ENCODE data around the gene SHISA9.

The SHISA9 gene

GRCh38 chr16:12965274-12965804 is 63.9 kb downstream of the SHISA9 start:
- H3K9ac ChIP-seq (ENCODE audit: low read depth, low read length, poor library complexity, severe bottlenecking), result no peak overlapping the region
- no peak overlapping the region for H3K4me2 ChIP-seq (ENCODE audit: low read depth, low read length, poor library complexity, severe bottlenecking)
- H3K9me3 ChIP-seq (ENCODE audit: insufficient read depth, low read depth, low read length), result no peaks in the 10 kb centered on the region
- H3K4me3 ChIP-seq (ENCODE audit: low read length, poor library complexity, severe bottlenecking), result no peak overlapping the region
- no peaks in the 10 kb centered on the region for H3K27me3 ChIP-seq (ENCODE audit: insufficient read depth, low read length, poor library complexity, severe bottlenecking)
- H3K9me2 ChIP-seq (replicated peaks; ENCODE audit: low read depth, low read length), result no peaks in the 10 kb centered on the region
- TF ChIP-seq EZH2phosphoT487 (IDR thresholded peaks at IDR 0.05; ENCODE audit: borderline replicate concordance), result no peak
- TF ChIP-seq, protein P1, sequence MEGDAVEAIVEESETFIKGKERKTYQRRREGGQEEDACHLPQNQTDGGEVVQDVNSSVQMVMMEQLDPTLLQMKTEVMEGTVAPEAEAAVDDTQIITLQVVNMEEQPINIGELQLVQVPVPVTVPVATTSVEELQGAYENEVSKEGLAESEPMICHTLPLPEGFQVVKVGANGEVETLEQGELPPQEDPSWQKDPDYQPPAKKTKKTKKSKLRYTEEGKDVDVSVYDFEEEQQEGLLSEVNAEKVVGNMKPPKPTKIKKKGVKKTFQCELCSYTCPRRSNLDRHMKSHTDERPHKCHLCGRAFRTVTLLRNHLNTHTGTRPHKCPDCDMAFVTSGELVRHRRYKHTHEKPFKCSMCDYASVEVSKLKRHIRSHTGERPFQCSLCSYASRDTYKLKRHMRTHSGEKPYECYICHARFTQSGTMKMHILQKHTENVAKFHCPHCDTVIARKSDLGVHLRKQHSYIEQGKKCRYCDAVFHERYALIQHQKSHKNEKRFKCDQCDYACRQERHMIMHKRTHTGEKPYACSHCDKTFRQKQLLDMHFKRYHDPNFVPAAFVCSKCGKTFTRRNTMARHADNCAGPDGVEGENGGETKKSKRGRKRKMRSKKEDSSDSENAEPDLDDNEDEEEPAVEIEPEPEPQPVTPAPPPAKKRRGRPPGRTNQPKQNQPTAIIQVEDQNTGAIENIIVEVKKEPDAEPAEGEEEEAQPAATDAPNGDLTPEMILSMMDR (conservative IDR thresholded peaks at IDR 0.05; ENCODE audit: low read length), result no peak
- H3K36me3 ChIP-seq (ENCODE audit: insufficient read depth, low read length), result no peaks in the 10 kb centered on the region
- no peaks in the 10 kb centered on the region for H3K4me1 ChIP-seq (ENCODE audit: insufficient read depth, low read length, poor library complexity, severe bottlenecking)
- H4K20me1 ChIP-seq (ENCODE audit: insufficient read depth, low read length, poor library complexity, severe bottlenecking), result no peaks in the 10 kb centered on the region
- no peaks in the 10 kb centered on the region for H3F3A ChIP-seq (ENCODE audit: low read depth)
- H3K79me2 ChIP-seq (ENCODE audit: insufficient read depth, low read length), result no peaks in the 10 kb centered on the region
- H2AFZ ChIP-seq (ENCODE audit: low read length), result no peak overlapping the region

GRCh38 chr16:12971241-12971640 is 69.8 kb downstream of the SHISA9 start:
- no peaks in the 10 kb centered on the region for H4K20me1 ChIP-seq (ENCODE audit: insufficient read depth, low read length, poor library complexity, severe bottlenecking)
- no peak overlapping the region for H3K9ac ChIP-seq (ENCODE audit: low read depth, low read length, poor library complexity, severe bottlenecking)
- H3K36me3 ChIP-seq (ENCODE audit: insufficient read depth, low read length), result no peaks in the 10 kb centered on the region
- H3K9me3 ChIP-seq (ENCODE audit: insufficient read depth, low read depth, low read length), result no peaks in the 10 kb centered on the region
- no peak overlapping the region for H3K4me3 ChIP-seq (ENCODE audit: low read length, poor library complexity, severe bottlenecking)
- H3K4me1 ChIP-seq (ENCODE audit: insufficient read depth, low read length, poor library complexity, severe bottlenecking), result no peaks in the 10 kb centered on the region
- TF ChIP-seq, protein P1 (conservative IDR thresholded peaks at IDR 0.05; ENCODE audit: low read length), result no peak
- no peak for TF ChIP-seq EZH2phosphoT487 (IDR thresholded peaks at IDR 0.05; ENCODE audit: borderline replicate concordance)
- no peaks in the 10 kb centered on the region for H3F3A ChIP-seq (ENCODE audit: low read depth)
- H3K9me2 ChIP-seq (replicated peaks; ENCODE audit: low read depth, low read length), result no peaks in the 10 kb centered on the region
- no peak overlapping the region for H3K4me2 ChIP-seq (ENCODE audit: low read depth, low read length, poor library complexity, severe bottlenecking)
- no peaks in the 10 kb centered on the region for H3K27me3 ChIP-seq (ENCODE audit: insufficient read depth, low read length, poor library complexity, severe bottlenecking)
- H3K79me2 ChIP-seq (ENCODE audit: insufficient read depth, low read length), result no peaks in the 10 kb centered on the region
- no peak overlapping the region for H2AFZ ChIP-seq (ENCODE audit: low read length)

- Histone ChIP-seq H3K79me2 (ENCODE audit: insufficient read depth, low read length) (no peaks in the 10 kb centered on the region), H3F3A (ENCODE audit: low read depth) (no peaks in the 10 kb centered on the region)
Observed at GRCh38 chr16:12972246-12972645, 70.8 kb downstream of the SHISA9 start.

More at GRCh38 chr16:12972246-12972645, 70.8 kb downstream of the SHISA9 start:
- H3K36me3 ChIP-seq (ENCODE audit: insufficient read depth, low read length), result no peaks in the 10 kb centered on the region
- H3K9ac ChIP-seq (ENCODE audit: low read depth, low read length, poor library complexity, severe bottlenecking), result no peak overlapping the region
- H4K20me1 ChIP-seq (ENCODE audit: insufficient read depth, low read length, poor library complexity, severe bottlenecking), result no peaks in the 10 kb centered on the region
- no peaks in the 10 kb centered on the region for H3K27me3 ChIP-seq (ENCODE audit: insufficient read depth, low read length, poor library complexity, severe bottlenecking)
- H3K9me2 ChIP-seq (replicated peaks; ENCODE audit: low read depth, low read length), result no peaks in the 10 kb centered on the region
- no peak overlapping the region for H2AFZ ChIP-seq (ENCODE audit: low read length)
- no peaks in the 10 kb centered on the region for H3K4me1 ChIP-seq (ENCODE audit: insufficient read depth, low read length, poor library complexity, severe bottlenecking)
- no peaks in the 10 kb centered on the region for H3K9me3 ChIP-seq (ENCODE audit: insufficient read depth, low read depth, low read length)
- H3K4me2 ChIP-seq (ENCODE audit: low read depth, low read length, poor library complexity, severe bottlenecking), result no peak overlapping the region
- no peak overlapping the region for H3K4me3 ChIP-seq (ENCODE audit: low read length, poor library complexity, severe bottlenecking)
- no peak for TF ChIP-seq EZH2phosphoT487 (IDR thresholded peaks at IDR 0.05; ENCODE audit: borderline replicate concordance)
- TF ChIP-seq, protein P1 (conservative IDR thresholded peaks at IDR 0.05; ENCODE audit: low read length), result no peak

Measured in Loucy (cell line).